H1 (cell line): Measurements from ENCODE around the gene ST14. TPM values are rescaled to one million over a fixed set of nuclear protein-coding genes. Genes with fewer than 3 reads are reported as not detected.

Experiments used
- CTCF ChIA-PET: fragments of 300-600 bp; sonication (Branson Sonifier 250); formaldehyde crosslinking; loops from one replicate; lab custom pipeline; 2021; ENCODE audit not compliant: partially characterized antibody; lab: Charles Lee
- POLR2A ChIA-PET: fragments of 300-600 bp; sonication (Branson Sonifier 250); formaldehyde crosslinking; loops from one replicate; lab custom pipeline; 2021; ENCODE audit warnings: inconsistent platforms; ENCODE audit not compliant: partially characterized antibody; lab: Charles Lee
- DNase-seq, 2 experiments: peaks; one replicate each; pipeline versions ENCODE4 v3.0.0 to v3.0.0-alpha.2; 2010 to 2022; ENCODE audit warnings: low spot score in 2 of 2, low read depth in 1 of 2, mixed read lengths in 1 of 2
- FAIRE-seq: peaks from 2 replicates; lab custom pipeline; 2011; peaks lifted over from hg19 to GRCh38; lab: Jason Lieb, UNC
- H2AFZ ChIP-seq: 2 replicates; pipeline ENCODE4 v1.8.1; 2012; ENCODE audit warnings: low read length, inconsistent platforms
- H2AK5ac ChIP-seq: 2 replicates; pipeline ENCODE4 v1.6.1; 2013; ENCODE audit warnings: low read depth, low read length
- H2BK120ac ChIP-seq: replicated peaks from 2 replicates; pipeline ENCODE3; 2013; ENCODE audit warnings: low read depth, low read length, inconsistent platforms
- H2BK12ac ChIP-seq: 2 replicates; pipeline ENCODE4 v1.6.1; 2013; ENCODE audit warnings: low read depth, low read length
- H2BK15ac ChIP-seq: 2 replicates; pipeline ENCODE4 v1.6.1; 2013; ENCODE audit warnings: low read length
- H2BK20ac ChIP-seq: 2 replicates; pipeline ENCODE4 v1.6.1; 2013; ENCODE audit warnings: low read length
- H2BK5ac ChIP-seq: 2 replicates; pipeline ENCODE4 v1.6.1; 2013; ENCODE audit warnings: low read depth, low read length
- H3K14ac ChIP-seq: 2 replicates; pipeline ENCODE4 v1.6.1; 2013; ENCODE audit warnings: inconsistent platforms; ENCODE audit not compliant: insufficient read length
- H3K18ac ChIP-seq: 2 replicates; pipeline ENCODE4 v1.6.1; 2013; ENCODE audit warnings: low read length; ENCODE audit errors: extremely low read depth
- H3K23ac ChIP-seq: 2 replicates; pipeline ENCODE4 v1.6.1; 2013; ENCODE audit warnings: inconsistent platforms; ENCODE audit not compliant: insufficient read length
- H3K23me2 ChIP-seq: 2 replicates; pipeline ENCODE4 v1.6.1; 2013; ENCODE audit warnings: low read depth, low read length
- H3K27ac ChIP-seq: 2 replicates; pipeline ENCODE4 v1.6.1; 2011; ENCODE audit warnings: low read depth, low read length, inconsistent platforms
- H3K27me3 ChIP-seq, 4 experiments: replicated peaks in 1 of 4; 1 replicate in 1 of 4; 2 replicates in 3 of 4; pipeline versions ENCODE4 v1.6.1 to v1.8.1; 2011 to 2013; ENCODE audit warnings: low read length in 3 of 4, mild to moderate bottlenecking in 3 of 4, inconsistent platforms in 2 of 4, mixed read lengths in 2 of 4, moderate library complexity in 1 of 4; ENCODE audit not compliant: control insufficient read depth in 3 of 4, insufficient read depth in 3 of 4; ENCODE audit errors: extremely low read depth in 1 of 4
- H3K36me3 ChIP-seq, 4 experiments: 2 replicates each; pipeline versions ENCODE4 v1.6.1 to v1.8.1; 2011 to 2013; ENCODE audit warnings: mild to moderate bottlenecking in 4 of 4, low read length in 3 of 4, moderate library complexity in 2 of 4, control low read depth in 1 of 4, inconsistent platforms in 1 of 4; ENCODE audit not compliant: insufficient read depth in 4 of 4, control insufficient read depth in 2 of 4
- H3K4ac ChIP-seq: replicated peaks from 2 replicates; pipeline ENCODE3; 2013; ENCODE audit warnings: low read length, low read depth, mixed read lengths, inconsistent platforms; ENCODE audit not compliant: insufficient read length
- H3K4me1 ChIP-seq, 4 experiments: replicated peaks in 1 of 4; 1 replicate in 1 of 4; 2 replicates in 3 of 4; pipeline versions ENCODE4 v1.6.1 to v1.8.1; 2011 to 2013; ENCODE audit warnings: low read length in 3 of 4, inconsistent platforms in 2 of 4, mixed read lengths in 1 of 4; ENCODE audit not compliant: insufficient read depth in 4 of 4, control insufficient read depth in 3 of 4
- H3K4me2 ChIP-seq, 2 experiments: 2 replicates each; pipeline versions ENCODE4 v1.6.1 to v1.8.1; 2011 to 2013; ENCODE audit warnings: low read depth in 2 of 2, low read length in 2 of 2, control low read depth in 1 of 2, inconsistent platforms in 1 of 2, mild to moderate bottlenecking in 1 of 2; ENCODE audit not compliant: insufficient read depth in 1 of 2
- H3K4me3 ChIP-seq, 4 experiments: fragments of 200-600, 300-600 bp in 1 of 4; sonication (generic), shearing (Covaris generic), sonication (Bioruptor Twin) in 1 of 4; 2 replicates each; pipeline versions ENCODE4 v1.5.1 to v1.8.1; 2011 to 2016; ENCODE audit warnings: low read length in 4 of 4, low read depth in 3 of 4, control low read depth in 2 of 4, inconsistent platforms in 2 of 4, mild to moderate bottlenecking in 2 of 4, mixed read lengths in 1 of 4, moderate library complexity in 1 of 4; ENCODE audit not compliant: insufficient read depth in 2 of 4; ENCODE audit errors: extremely low read depth in 1 of 4
- H3K56ac ChIP-seq: replicated peaks from 2 replicates; pipeline ENCODE3; 2013; ENCODE audit warnings: low read depth, mild to moderate bottlenecking, mixed read lengths, low read length, inconsistent platforms; ENCODE audit not compliant: insufficient read length
- H3K79me1 ChIP-seq: 2 replicates; pipeline ENCODE4 v1.6.1; 2013; ENCODE audit warnings: low read depth, low read length, control low read depth
- H3K79me2 ChIP-seq, 2 experiments: 2 replicates each; pipeline versions ENCODE4 v1.6.1 to v1.8.1; 2012 to 2013; ENCODE audit warnings: low read length in 2 of 2, mild to moderate bottlenecking in 2 of 2, inconsistent platforms in 1 of 2; ENCODE audit not compliant: insufficient read depth in 2 of 2, control insufficient read depth in 1 of 2
- H3K9ac ChIP-seq, 4 experiments: replicated peaks in 1 of 4; 1 replicate in 1 of 4; 2 replicates in 3 of 4; pipeline versions ENCODE4 v1.6.1 to v1.8.1; 2011 to 2013; ENCODE audit warnings: low read depth in 3 of 4, low read length in 3 of 4, control low read depth in 2 of 4, mild to moderate bottlenecking in 2 of 4, moderate library complexity in 2 of 4, inconsistent platforms in 1 of 4; ENCODE audit errors: extremely low read depth in 1 of 4
- H3K9me3 ChIP-seq, 2 experiments: 2 replicates each; pipeline versions ENCODE4 v1.6.1 to v1.8.1; 2012 to 2013; ENCODE audit warnings: mild to moderate bottlenecking in 2 of 2, moderate library complexity in 2 of 2, control low read depth in 1 of 2, inconsistent platforms in 1 of 2, low read depth in 1 of 2, low read length in 1 of 2, mixed read lengths in 1 of 2; ENCODE audit not compliant: insufficient read depth in 2 of 2
- H4K20me1 ChIP-seq, 2 experiments: replicated peaks in 1 of 2; 2 replicates each; pipeline versions ENCODE3 to v1.8.1; 2011 to 2013; ENCODE audit warnings: inconsistent platforms in 2 of 2, low read length in 2 of 2, mild to moderate bottlenecking in 1 of 2; ENCODE audit not compliant: insufficient read depth in 2 of 2, control insufficient read depth in 1 of 2
- H4K5ac ChIP-seq: 2 replicates; pipeline ENCODE4 v1.6.1; 2013; ENCODE audit warnings: low read length, low read depth, mixed read lengths, inconsistent platforms; ENCODE audit not compliant: insufficient read length
- H4K8ac ChIP-seq: 2 replicates; pipeline ENCODE4 v1.8.0; 2013; ENCODE audit warnings: mild to moderate bottlenecking, moderate library complexity, low read length, inconsistent platforms; ENCODE audit not compliant: insufficient read depth; ENCODE audit errors: extremely low read depth
- H4K91ac ChIP-seq: replicated peaks from 2 replicates; pipeline ENCODE3; 2013; ENCODE audit warnings: low read length, mixed read lengths, inconsistent platforms; ENCODE audit not compliant: insufficient read length
- CEBPB ChIP-seq: IDR thresholded peaks from 2 replicates; pipeline ENCODE4 v1.6.1; 2012; ENCODE audit warnings: low read depth, low read length
- CHD2 ChIP-seq: IDR thresholded peaks from 2 replicates; pipeline ENCODE4 v1.6.1; 2012; ENCODE audit warnings: low read length, improper control_type of control experiment
- EP300 ChIP-seq, 2 experiments: IDR thresholded peaks; 1 replicate in 1 of 2; 2 replicates in 1 of 2; pipeline ENCODE4 v1.6.1; 2011 to 2012; ENCODE audit warnings: low read depth in 2 of 2, low read length in 2 of 2, mild to moderate bottlenecking in 2 of 2, borderline replicate concordance in 1 of 2, inconsistent platforms in 1 of 2, moderate library complexity in 1 of 2
- KDM1A ChIP-seq: fragments of 200-600, 300-600 bp; sonication (generic); IDR thresholded peaks from 2 replicates; pipeline ENCODE4 v1.7.1; 2016; ENCODE audit warnings: mild to moderate bottlenecking, low read length, borderline replicate concordance
- RAD21 ChIP-seq, 2 experiments: IDR thresholded peaks in 1 of 2; conservative IDR thresholded peaks in 1 of 2; 2 replicates each; pipeline ENCODE4 v1.6.1; 2011; ENCODE audit warnings: low read depth in 2 of 2, low read length in 2 of 2, improper control_type of control experiment in 1 of 2, inconsistent platforms in 1 of 2, mild to moderate bottlenecking in 1 of 2, moderate library complexity in 1 of 2
- TAF1 ChIP-seq: IDR thresholded peaks from 2 replicates; pipeline ENCODE4 v1.6.1; 2011; ENCODE audit warnings: mild to moderate bottlenecking, low read depth, low read length
- WGBS, 2 experiments: shearing (Covaris generic) in 1 of 2; methylation state at CpG; one replicate each; pipeline versions ENCODE4 v1.1.6 to v1.1.7; 2013 to 2015; ENCODE audit warnings: low lambda C conversion rate in 2 of 2, mixed read lengths in 2 of 2, inconsistent platforms in 1 of 2, low coverage in 1 of 2, missing lambda C conversion rate in 1 of 2; ENCODE audit not compliant: insufficient replicate concordance in 2 of 2, insufficient coverage in 1 of 2, insufficient read length in 1 of 2; ENCODE audit errors: extremely low coverage in 1 of 2, missing lambda C conversion rate in 1 of 2; 5-methylcytosine and 5-hydroxymethylcytosine counted together
- polyA plus RNA-seq, 7 experiments: library from polyadenylated mRNA; depleted of rRNA in 3 of 7; stranded (reverse) in 5 of 7; unstranded in 2 of 7; fragments of >200 nt in 5 of 7; fragments of 200-250 nt in 2 of 7; gene quantifications; 1 replicate in 5 of 7; 2 replicates in 1 of 7; 4 replicates in 1 of 7; pipeline versions ENCODE4 v1.2.1 to v1.2.3, GENCODE V29; 2011 to 2013; ENCODE audit warnings: missing spikeins in 2 of 7, mixed read lengths in 2 of 7
- total RNA-seq: library from RNA; stranded (reverse); fragmentation: NEBNext Ultra II Directional; extraction: Animal tissue kit (Norgen Biotek cat#: 25700); gene quantifications from 2 replicates; pipeline ENCODE4 v1.2.1, GENCODE V29; 2021
- TF ChIP-seq, protein P1 (sequence below), 3 experiments: IDR thresholded peaks; 1 replicate in 2 of 3; 2 replicates in 1 of 3; pipeline versions ENCODE4 v1.5.1 to v1.6.1; 2011; ENCODE audit warnings: low read length in 3 of 3, mild to moderate bottlenecking in 3 of 3, inconsistent platforms in 2 of 3, low read depth in 1 of 3, moderate library complexity in 1 of 3; ENCODE audit not compliant: insufficient read depth in 1 of 3; ENCODE audit errors: control extremely low read depth in 1 of 3

The ST14 gene
- total and polyA plus RNA-seq, 2 of the 8 experiments (the other 6 are each of a cell fraction or from before 2014, with no cell fraction given) = 22.4 to 24.9 TPM

DNA sequence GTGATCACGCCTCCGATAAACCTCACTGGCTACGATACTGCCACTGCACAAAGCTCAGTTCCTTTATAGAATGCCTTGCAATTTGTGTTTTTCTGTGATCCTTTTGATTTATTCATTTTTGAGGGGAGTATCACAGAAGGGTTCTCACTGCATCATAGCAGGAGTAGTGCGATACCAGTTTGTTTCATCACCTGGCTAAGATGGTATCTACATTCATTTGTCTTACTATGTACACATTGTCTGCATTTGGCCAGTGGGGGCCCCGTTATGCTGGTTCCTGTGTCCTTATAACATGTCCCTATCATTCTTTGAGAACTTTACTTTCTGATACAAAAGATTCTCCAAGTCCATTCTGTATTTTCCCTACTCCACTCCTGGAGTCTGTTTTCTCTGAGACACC is 45.3 kb upstream of the ST14 start:
- TF ChIP-seq RAD21 (IDR thresholded peaks at IDR 0.05 in 1 of 2, conservative IDR thresholded peaks at IDR 0.05 in 1 of 2; ENCODE audit: low read depth in 2 of 2, low read length in 2 of 2) = no peak
- no peak for TF ChIP-seq TAF1
- TF ChIP-seq, protein P1, sequence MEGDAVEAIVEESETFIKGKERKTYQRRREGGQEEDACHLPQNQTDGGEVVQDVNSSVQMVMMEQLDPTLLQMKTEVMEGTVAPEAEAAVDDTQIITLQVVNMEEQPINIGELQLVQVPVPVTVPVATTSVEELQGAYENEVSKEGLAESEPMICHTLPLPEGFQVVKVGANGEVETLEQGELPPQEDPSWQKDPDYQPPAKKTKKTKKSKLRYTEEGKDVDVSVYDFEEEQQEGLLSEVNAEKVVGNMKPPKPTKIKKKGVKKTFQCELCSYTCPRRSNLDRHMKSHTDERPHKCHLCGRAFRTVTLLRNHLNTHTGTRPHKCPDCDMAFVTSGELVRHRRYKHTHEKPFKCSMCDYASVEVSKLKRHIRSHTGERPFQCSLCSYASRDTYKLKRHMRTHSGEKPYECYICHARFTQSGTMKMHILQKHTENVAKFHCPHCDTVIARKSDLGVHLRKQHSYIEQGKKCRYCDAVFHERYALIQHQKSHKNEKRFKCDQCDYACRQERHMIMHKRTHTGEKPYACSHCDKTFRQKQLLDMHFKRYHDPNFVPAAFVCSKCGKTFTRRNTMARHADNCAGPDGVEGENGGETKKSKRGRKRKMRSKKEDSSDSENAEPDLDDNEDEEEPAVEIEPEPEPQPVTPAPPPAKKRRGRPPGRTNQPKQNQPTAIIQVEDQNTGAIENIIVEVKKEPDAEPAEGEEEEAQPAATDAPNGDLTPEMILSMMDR (IDR thresholded peaks at IDR 0.05; ENCODE audit: control extremely low read depth in 1 of 3, insufficient read depth in 1 of 3, low read depth in 1 of 3, low read length in 3 of 3) = no peak
- no peak for TF ChIP-seq CHD2
- TF ChIP-seq EP300 (IDR thresholded peaks at IDR 0.05; ENCODE audit: borderline replicate concordance in 1 of 2, low read depth in 2 of 2, low read length in 2 of 2) = no peak
- TF ChIP-seq KDM1A = no peak
- TF ChIP-seq CEBPB = no peak
- no peak overlapping the region for H3K4me2 ChIP-seq
- WGBS, 2 experiments = 92% methylated on average over 5 of the region's 5 CpGs; no CpG with 5 or more reads in 1 of the 2 experiments
- no peak overlapping the region for H2BK15ac ChIP-seq
- CTCF ChIA-PET = interaction anchor here (0.9 to 10.2 kb wide), 2 partner anchors 20 to 37 kb away, joined by 3 to 92 read pairs; no protein-coding TSS in a partner anchor
- H2AFZ ChIP-seq = no peak overlapping the region
- H2BK12ac ChIP-seq = no peak overlapping the region
- no peak overlapping the region for H3K23ac ChIP-seq
- H3K9ac ChIP-seq = no peak overlapping the region
- H3K36me3 ChIP-seq = peaks cover 9 to 29% (median 21%) of the 10 kb centered on the region in 4 experiments; a peak in 7 of 8 replicates
- peaks cover 4 to 8% of the 10 kb centered on the region in 2 experiments for H4K20me1 ChIP-seq
- H3K4ac ChIP-seq = no peak overlapping the region
- H3K79me1 ChIP-seq = peaks cover 5% of the 10 kb centered on the region; the same call in 1 of the 2 replicates
- H3K56ac ChIP-seq = no peak overlapping the region
- H2BK5ac ChIP-seq = no peak overlapping the region
- H3K23me2 ChIP-seq = no peaks in the 10 kb centered on the region
- no peak overlapping the region for H4K8ac ChIP-seq
- H3K18ac ChIP-seq = no peak overlapping the region
- H3K27me3 ChIP-seq = no peaks in the 10 kb centered on the region
- no peaks in the 10 kb centered on the region for H3K9me3 ChIP-seq
- peaks cover 0 to 42% of the 10 kb centered on the region in 2 experiments; a peak in 2 of 4 replicates for H3K79me2 ChIP-seq
- no peak overlapping the region for H2BK120ac ChIP-seq
- H3K27ac ChIP-seq = no peak overlapping the region; the same call in 1 of the 2 replicates
- no peak overlapping the region for H3K14ac ChIP-seq
- H2BK20ac ChIP-seq = no peak overlapping the region
- FAIRE-seq (no peak), DNase-seq (no peak)
- POLR2A ChIA-PET = interaction anchor here (1.0 to 1.3 kb wide), 4 partner anchors 32 to 164 kb away, joined by 3 to 4 read pairs (median 4); partner anchors contain the start of gene PRDM10
- H4K5ac ChIP-seq = no peak overlapping the region
- no peak overlapping the region; the same call in 1 of the 2 replicates for H2AK5ac ChIP-seq
- no peak overlapping the region for H4K91ac ChIP-seq
- H3K4me3 ChIP-seq = no peak overlapping the region
- H3K4me1 ChIP-seq = peaks cover 0 to 6% (median 2%) of the 10 kb centered on the region in 4 experiments; a peak in 3 of 7 replicates
